Measurements from ENCODE around the gene HGF. TPM values are rescaled to one million over a fixed set of nuclear protein-coding genes. Genes with fewer than 3 reads are reported as not detected.
"Not testable (repeated sequence)": the region's sequence is repeated elsewhere in the genome, so short reads cannot be mapped to it uniquely, and the experiment has no call there.

HGF gene
- total RNA-seq, result not detected in 2 replicates

DNA sequence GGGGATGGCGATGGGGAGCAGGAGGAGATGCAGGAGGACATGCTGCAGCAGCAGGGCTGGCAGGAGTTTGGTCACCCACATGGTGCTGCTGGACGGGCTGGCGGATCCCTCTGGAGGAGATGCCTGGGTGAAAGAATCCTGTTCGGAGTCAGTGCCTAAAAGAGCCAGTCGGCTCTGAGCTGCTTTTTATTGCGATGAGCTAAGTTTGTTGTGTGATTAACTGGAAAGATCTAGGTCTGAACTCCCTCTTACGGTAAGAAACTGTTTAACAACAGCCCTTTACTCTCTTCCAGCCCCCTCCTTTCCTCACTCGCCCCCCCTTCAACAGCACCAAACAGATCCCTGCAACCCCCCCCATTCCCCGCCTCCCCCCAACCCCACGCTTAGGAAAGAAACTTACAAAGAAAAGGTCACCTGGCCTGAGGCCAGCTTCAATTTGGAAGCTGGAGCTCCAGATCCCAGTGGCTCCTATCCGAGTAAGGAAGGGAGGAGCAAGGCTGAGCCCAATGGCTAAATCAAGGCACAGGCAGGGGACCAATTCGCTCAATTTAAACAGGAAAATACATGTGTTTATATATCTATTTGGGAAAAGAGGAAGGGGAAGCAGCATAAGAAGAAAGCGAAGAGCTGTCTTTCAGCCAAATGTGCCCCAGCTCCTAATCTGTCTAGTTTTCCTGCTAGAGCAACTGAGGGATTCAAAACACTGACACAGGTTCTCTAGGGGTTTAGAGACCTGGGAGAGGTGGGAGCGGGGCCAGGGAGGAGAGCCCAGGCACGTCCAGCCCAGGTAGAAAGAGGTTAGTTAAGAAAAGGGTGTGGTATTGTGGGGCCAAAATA, at the start of gene HGF:
HGF (minus strand) TSS at position 157 of the 837 bp plus-strand sequence; CDS start at position 81, 76 bp downstream.
- intact Hi-C loops (cut with micrococcal nuclease), result no loop called here
- H3K27ac Mint-ChIP-seq, result no peak within 1 kb of the TSS
- no peaks in the 10 kb centered on the region for H3K27me3 Mint-ChIP-seq (ENCODE audit: low read depth)
- no peaks in the 10 kb centered on the region for H3K36me3 Mint-ChIP-seq (ENCODE audit: low read depth)
- H3K9me3 Mint-ChIP-seq, result peaks cover 6% of the 10 kb centered on the region
- H3K4me3 Mint-ChIP-seq (ENCODE audit: low read depth), result no peak within 1 kb of the TSS
- no peak for DNase-seq (ENCODE audit: low spot score)
- H3K4me1 Mint-ChIP-seq (ENCODE audit: low read depth), result no peaks in the 10 kb centered on the region

DNA sequence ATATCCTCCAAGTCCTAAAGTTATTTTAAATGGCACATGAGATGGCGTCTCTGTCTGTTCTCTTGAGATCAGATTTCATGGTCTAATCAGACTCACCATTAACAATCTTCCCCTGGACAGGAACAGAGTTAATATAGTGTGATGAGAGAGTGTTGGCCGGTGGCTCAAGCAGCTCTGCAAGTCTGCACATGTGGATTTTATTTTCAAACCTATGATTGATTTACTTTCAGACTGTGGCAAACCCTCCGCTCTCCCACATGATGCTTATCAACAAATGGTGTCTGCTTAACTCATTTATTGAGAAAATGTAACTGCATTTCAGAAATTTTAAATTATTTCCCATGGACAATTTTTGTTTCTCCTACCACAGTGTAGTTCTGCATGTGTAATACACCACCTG, 46.5 kb upstream of the HGF start:
- DNase-seq (ENCODE audit: low spot score), result no peak
- no peaks in the 10 kb centered on the region for H3K9me3 Mint-ChIP-seq
- H3K4me3 Mint-ChIP-seq (ENCODE audit: low read depth), result no peak overlapping the region
- intact Hi-C loops (cut with micrococcal nuclease), result no loop called here
- no peaks in the 10 kb centered on the region for H3K36me3 Mint-ChIP-seq (ENCODE audit: low read depth)
- no peaks in the 10 kb centered on the region for H3K4me1 Mint-ChIP-seq (ENCODE audit: low read depth)
- H3K27ac Mint-ChIP-seq, result no peak overlapping the region
- no peaks in the 10 kb centered on the region for H3K27me3 Mint-ChIP-seq (ENCODE audit: low read depth)

DNA sequence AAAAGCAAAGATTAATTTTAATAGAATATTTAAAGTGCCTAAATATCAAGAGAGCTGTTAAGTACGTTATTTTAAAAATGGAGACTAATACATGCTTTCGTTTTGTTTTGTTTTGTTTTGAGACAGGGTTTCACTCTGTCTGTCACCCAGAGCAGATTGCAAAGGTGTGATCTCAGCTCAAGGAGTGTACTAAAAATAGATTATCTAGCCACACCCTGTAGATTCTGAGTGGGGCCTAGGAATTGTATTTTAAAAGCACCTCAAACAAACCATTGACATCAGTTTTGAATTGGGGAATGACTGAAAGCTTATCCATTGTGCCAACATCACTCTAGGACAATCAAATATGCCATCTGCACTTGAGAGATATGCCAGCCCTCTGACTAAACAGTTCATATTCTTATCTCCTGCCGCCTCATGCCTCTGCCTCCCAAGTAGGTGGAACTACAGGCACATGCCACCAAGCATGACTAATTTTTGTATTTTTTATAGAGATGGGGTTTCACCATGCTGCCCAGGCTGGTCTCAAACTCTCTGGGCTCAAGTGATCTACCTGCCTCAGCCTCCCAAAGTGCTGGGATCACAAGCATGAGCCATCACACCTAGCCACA, 43.1 kb upstream of the HGF start:
- intact Hi-C loops (cut with micrococcal nuclease); H3K27ac Mint-ChIP-seq; H3K4me3 Mint-ChIP-seq (ENCODE audit: low read depth); H3K36me3 Mint-ChIP-seq (ENCODE audit: low read depth); H3K27me3 Mint-ChIP-seq (ENCODE audit: low read depth); DNase-seq (ENCODE audit: low spot score); H3K4me1 Mint-ChIP-seq (ENCODE audit: low read depth); H3K9me3 Mint-ChIP-seq: not testable (repeated sequence)

DNA sequence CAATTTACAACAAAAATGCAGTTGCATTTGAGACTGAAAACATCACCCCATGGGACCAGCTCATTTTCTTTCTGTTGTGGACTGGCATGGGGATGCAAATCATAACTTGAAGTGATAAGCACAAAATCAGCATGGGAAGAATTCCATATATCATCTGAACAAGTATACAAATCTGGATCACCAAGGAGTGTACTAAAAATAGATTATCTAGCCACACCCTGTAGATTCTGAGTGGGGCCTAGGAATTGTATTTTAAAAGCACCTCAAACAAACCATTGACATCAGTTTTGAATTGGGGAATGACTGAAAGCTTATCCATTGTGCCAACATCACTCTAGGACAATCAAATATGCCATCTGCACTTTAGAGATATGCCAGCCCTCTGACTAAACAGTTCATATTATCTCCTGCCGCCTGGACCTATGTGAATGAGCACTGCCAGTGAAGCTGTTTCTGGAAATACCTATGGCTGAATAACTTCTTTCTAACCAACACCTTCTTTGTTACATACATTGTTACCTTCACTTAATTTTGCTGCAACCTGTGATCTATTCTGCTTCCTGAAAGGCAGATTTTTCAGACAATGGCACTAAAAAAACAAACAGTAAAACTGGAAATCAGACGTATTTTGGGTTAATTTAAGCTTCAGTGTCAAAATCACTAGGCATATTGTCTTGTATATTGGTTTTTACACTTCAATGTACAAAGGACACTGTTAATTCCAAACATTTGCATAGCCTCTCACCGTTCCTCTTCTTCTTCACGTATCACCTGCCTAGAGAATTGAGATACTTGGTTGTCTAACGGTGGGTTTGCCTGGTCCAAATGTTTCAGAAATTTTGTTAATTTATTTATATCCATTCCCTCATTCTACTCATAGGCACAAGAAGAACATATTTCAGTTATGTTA, 42.4 kb upstream of the HGF start:
- peaks cover 3% of the 10 kb centered on the region for H3K9me3 Mint-ChIP-seq
- H3K4me3 Mint-ChIP-seq (ENCODE audit: low read depth), result no peak overlapping the region
- no peaks in the 10 kb centered on the region for H3K4me1 Mint-ChIP-seq (ENCODE audit: low read depth)
- DNase-seq (ENCODE audit: low spot score), result no peak
- no peak overlapping the region for H3K27ac Mint-ChIP-seq
- H3K27me3 Mint-ChIP-seq (ENCODE audit: low read depth), result no peaks in the 10 kb centered on the region
- intact Hi-C loops (cut with micrococcal nuclease), result no loop called here
- no peaks in the 10 kb centered on the region for H3K36me3 Mint-ChIP-seq (ENCODE audit: low read depth)

DNA sequence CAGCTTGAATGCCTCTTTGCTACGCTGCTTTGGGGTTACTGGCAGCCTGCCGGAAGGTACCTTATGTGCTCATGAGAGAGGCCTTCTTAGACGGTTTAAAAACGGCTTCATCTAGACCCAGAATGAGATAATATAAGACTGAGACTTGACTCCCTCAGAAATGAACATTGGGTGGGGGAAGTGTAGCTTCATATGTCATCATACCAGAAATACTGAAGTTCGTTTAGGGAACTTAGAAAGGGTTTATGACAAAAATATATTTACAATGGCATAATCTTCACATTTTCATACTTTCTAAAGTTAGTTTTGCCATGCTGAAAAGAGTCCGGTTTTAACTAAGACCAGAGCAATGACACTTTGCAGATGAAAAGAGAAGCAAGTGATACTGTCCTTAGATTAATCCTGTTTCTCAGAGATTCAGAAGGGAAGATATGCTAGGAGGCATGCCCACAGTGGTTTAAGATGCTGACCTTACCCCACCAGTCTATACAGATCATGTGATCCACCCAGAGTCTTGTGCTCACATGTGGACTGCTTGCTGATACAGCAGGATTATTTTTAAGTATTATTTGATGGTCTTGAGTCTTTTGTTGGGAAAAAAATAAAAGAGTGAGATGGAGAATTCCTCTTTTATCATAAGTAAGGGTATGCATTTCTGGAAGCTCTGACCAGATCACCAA, 40.8 kb upstream of the HGF start:
- no peaks in the 10 kb centered on the region for H3K27me3 Mint-ChIP-seq (ENCODE audit: low read depth)
- H3K36me3 Mint-ChIP-seq (ENCODE audit: low read depth), result no peaks in the 10 kb centered on the region
- intact Hi-C loops (cut with micrococcal nuclease), result no loop called here
- no peak overlapping the region for H3K27ac Mint-ChIP-seq
- H3K9me3 Mint-ChIP-seq, result peaks cover 3% of the 10 kb centered on the region
- no peak overlapping the region for H3K4me3 Mint-ChIP-seq (ENCODE audit: low read depth)
- DNase-seq (ENCODE audit: low spot score), result no peak
- H3K4me1 Mint-ChIP-seq (ENCODE audit: low read depth), result no peaks in the 10 kb centered on the region

DNA sequence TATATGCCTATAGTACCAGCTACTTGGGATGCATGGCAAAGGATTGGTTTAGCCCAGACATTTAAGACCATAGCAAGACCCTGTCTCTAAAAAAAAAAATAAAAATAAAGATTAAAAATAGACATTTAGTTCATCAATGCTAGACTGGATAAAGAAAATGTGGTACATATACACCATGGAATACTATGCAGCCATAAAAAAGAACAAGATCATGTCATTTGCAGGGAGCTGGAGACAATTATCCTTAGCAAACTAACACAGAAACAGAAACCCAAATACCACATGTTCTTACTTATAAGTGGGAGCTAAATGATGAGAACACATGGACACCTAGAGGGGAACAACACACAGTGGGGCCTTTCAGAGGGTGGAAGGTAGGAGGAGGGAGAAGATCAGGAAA, 38.5 kb upstream of the HGF start:
- intact Hi-C loops (cut with micrococcal nuclease); H3K4me3 Mint-ChIP-seq (ENCODE audit: low read depth); H3K27me3 Mint-ChIP-seq (ENCODE audit: low read depth); H3K36me3 Mint-ChIP-seq (ENCODE audit: low read depth); H3K4me1 Mint-ChIP-seq (ENCODE audit: low read depth); H3K27ac Mint-ChIP-seq; H3K9me3 Mint-ChIP-seq; DNase-seq (ENCODE audit: low spot score): not testable (repeated sequence)

DNA sequence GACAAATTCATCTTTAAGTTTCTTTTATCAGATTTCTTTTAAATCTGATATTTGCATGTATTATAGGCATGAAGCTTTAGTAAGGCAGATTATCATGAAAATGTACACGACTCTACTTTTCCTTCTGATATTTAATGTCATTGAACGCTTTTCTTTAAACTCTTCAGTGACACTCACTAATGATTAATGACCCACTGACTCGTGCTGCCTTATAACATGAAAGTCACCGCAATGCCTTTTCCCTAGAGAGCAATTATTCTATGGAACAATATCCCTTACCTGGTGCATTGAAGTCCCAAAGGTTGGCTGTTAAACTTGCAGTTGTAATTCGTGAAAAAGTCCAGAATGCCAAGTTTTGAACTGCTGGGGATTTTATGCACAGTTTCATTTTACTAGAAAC, 33.4 kb upstream of the HGF start:
- DNase-seq (ENCODE audit: low spot score), result no peak
- Mint-ChIP-seq H3K9me3 (peaks cover under 1% of the 10 kb centered on the region), H3K4me1 (ENCODE audit: low read depth) (no peaks in the 10 kb centered on the region), H3K36me3 (ENCODE audit: low read depth) (no peaks in the 10 kb centered on the region), H3K27ac (no peak overlapping the region), H3K27me3 (ENCODE audit: low read depth) (no peaks in the 10 kb centered on the region), H3K4me3 (ENCODE audit: low read depth) (no peak overlapping the region)
- intact Hi-C loops (cut with micrococcal nuclease), result no loop called here

DNA sequence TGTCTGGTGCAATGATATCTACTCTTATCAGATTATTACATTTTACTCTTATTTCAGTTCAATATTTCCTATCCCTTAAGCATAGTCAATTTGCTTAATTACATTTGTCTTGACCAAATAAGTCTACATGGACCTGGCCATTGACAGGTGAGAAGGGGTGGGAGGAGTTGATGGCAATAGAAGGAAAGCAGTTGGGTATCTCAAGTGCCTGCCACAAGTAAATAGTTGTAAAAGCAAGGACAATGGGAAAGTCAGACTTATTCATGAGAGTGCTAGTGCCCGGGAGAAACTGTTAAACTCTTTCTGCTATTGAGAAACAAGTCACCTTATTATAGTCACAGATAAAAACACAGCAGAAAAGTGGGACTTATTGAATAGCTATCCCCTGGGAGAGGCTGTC, 32.4 kb upstream of the HGF start:
- Mint-ChIP-seq H3K4me1 (ENCODE audit: low read depth) (no peaks in the 10 kb centered on the region), H3K27me3 (ENCODE audit: low read depth) (no peaks in the 10 kb centered on the region), H3K36me3 (ENCODE audit: low read depth) (no peaks in the 10 kb centered on the region), H3K9me3 (no peaks in the 10 kb centered on the region), H3K4me3 (ENCODE audit: low read depth) (no peak overlapping the region), H3K27ac (no peak overlapping the region)
- intact Hi-C loops (cut with micrococcal nuclease), result no loop called here
- DNase-seq (ENCODE audit: low spot score), result no peak

DNA sequence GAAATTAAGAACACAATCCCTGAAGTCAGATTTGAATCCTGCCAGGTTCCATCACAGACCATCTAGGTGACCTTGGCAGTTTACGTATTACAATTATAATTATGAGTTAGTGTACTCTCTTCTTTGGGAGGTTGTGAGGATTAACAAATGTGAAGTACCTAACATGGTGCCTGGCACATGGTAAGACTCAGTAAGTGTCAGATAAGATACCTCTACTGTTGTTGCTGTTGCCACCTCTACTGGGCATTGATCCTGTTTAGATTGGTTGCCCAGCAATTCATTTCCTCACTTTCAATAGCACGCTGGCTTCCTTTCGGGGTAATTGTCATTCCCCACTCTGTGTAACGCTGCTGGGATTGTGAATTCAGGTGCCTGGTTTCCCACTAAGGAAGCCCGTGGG, 31.7 kb upstream of the HGF start:
- H3K27ac Mint-ChIP-seq, result no peak overlapping the region
- intact Hi-C loops (cut with micrococcal nuclease), result no loop called here
- no peak overlapping the region for H3K4me3 Mint-ChIP-seq (ENCODE audit: low read depth)
- H3K9me3 Mint-ChIP-seq, result no peaks in the 10 kb centered on the region
- no peak for DNase-seq (ENCODE audit: low spot score)
- no peaks in the 10 kb centered on the region for H3K27me3 Mint-ChIP-seq (ENCODE audit: low read depth)
- no peaks in the 10 kb centered on the region for H3K36me3 Mint-ChIP-seq (ENCODE audit: low read depth)
- no peaks in the 10 kb centered on the region for H3K4me1 Mint-ChIP-seq (ENCODE audit: low read depth)

DNA sequence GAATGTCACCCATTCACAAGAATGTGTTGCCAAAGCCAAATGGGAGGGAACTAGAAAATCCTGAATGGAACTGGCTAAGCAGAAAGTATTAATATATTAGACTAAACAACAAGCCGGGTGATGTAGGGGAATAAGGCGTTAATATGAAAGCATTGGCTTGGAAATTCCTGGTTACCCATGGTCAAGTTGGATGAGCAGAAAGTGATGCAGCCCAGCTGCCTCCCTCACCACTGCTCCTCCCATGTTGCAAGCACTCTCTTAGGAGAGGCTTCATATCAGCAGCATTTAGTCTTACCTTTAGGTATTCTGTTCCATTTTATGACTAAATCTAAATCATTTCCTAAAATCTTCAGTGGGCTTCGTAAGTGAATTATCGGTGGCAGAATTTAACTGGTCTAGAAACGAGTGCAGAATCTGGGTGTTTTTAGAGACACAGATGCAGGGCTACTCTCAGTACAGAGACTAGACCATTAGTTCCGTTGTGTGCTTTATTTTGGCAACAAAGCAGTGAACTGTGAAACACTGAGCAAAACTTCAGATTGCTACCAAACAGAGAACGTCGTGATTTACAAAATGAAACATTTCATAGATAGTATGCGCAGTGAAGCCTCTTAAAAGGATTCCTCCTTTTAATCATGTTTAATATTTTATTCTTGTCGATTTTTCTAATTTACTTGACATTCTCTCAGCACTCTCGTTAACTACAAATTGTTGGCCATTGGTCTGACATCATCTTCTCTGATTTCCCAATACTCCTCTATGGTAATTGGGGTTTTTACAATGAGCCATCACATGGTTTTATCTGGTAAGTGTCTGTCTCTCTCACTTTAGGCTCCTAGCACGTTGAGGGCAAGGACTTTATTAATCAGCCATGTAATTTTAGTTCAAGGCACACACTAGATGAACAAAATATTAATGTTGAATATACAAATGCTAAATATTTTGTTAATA, 22.0 kb upstream of the HGF start:
- H3K4me1 Mint-ChIP-seq (ENCODE audit: low read depth), result no peaks in the 10 kb centered on the region
- no peaks in the 10 kb centered on the region for H3K36me3 Mint-ChIP-seq (ENCODE audit: low read depth)
- no peaks in the 10 kb centered on the region for H3K9me3 Mint-ChIP-seq
- H3K27ac Mint-ChIP-seq, result no peak overlapping the region
- no peak for DNase-seq (ENCODE audit: low spot score)
- intact Hi-C loops (cut with micrococcal nuclease), result no loop called here
- no peak overlapping the region for H3K4me3 Mint-ChIP-seq (ENCODE audit: low read depth)
- H3K27me3 Mint-ChIP-seq (ENCODE audit: low read depth), result no peaks in the 10 kb centered on the region

DNA sequence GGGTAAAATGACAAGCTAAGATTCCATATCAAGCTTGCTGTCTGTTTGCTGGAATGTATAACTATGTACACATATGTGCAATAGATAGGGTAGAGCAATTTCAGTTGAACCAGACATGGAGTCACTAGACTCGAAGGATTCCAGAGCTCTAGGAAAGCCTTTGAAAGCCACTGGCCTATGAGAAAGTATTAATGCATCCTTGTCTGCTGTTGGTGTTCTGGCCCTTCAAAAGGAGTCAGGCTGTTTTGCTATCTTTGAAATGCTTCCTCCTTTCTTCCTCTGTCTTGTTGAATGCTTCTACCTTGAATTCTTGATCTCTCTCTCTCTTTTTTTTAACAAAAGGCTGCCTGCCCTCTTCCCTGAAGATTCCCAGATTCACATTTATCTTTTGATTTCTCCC, 20.8 kb upstream of the HGF start:
- no peak overlapping the region for H3K27ac Mint-ChIP-seq
- no peak for DNase-seq (ENCODE audit: low spot score)
- H3K27me3 Mint-ChIP-seq (ENCODE audit: low read depth), result no peaks in the 10 kb centered on the region
- intact Hi-C loops (cut with micrococcal nuclease), result no loop called here
- H3K4me1 Mint-ChIP-seq (ENCODE audit: low read depth), result no peaks in the 10 kb centered on the region
- no peak overlapping the region for H3K4me3 Mint-ChIP-seq (ENCODE audit: low read depth)
- no peaks in the 10 kb centered on the region for H3K9me3 Mint-ChIP-seq
- no peaks in the 10 kb centered on the region for H3K36me3 Mint-ChIP-seq (ENCODE audit: low read depth)

DNA sequence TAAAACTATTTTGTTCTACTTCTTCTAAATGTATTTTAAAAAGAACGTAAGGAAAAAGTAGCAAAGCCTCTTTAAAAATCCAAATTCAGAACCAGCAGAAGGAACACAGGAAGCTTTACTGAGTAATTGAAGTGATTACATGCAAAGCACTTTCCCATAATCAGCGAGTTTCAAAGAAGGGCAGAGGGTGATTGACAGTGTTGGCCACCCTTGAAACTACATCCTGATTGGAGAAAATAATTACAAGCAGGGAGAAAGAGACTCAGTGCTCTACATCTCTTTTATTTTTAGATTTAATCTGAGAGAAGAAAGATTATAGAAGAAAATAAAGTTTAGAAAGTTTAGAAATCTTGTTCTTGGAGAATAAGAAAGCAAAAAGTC, 20.3 kb upstream of the HGF start:
- Mint-ChIP-seq H3K27ac (no peak overlapping the region), H3K9me3 (no peaks in the 10 kb centered on the region), H3K4me1 (ENCODE audit: low read depth) (no peaks in the 10 kb centered on the region), H3K27me3 (ENCODE audit: low read depth) (no peaks in the 10 kb centered on the region), H3K4me3 (ENCODE audit: low read depth) (no peak overlapping the region), H3K36me3 (ENCODE audit: low read depth) (no peaks in the 10 kb centered on the region)
- intact Hi-C loops (cut with micrococcal nuclease), result no loop called here
- no peak for DNase-seq (ENCODE audit: low spot score)
